NOMO-1 treated with DMSO at 0.1 percent for 48 hours (cell line): ENCODE measurements around the gene RABGGTB.
"Not testable (repeated sequence)": the region's sequence is repeated elsewhere in the genome, so short reads cannot be mapped to it uniquely, and the experiment has no call there.

Source experiments
- DNase-seq: peaks from one replicate; lab custom pipeline; 2025; ENCODE audit not compliant: unreplicated experiment; lab: John Stamatoyannopoulos, UW

RABGGTB gene

DNA sequence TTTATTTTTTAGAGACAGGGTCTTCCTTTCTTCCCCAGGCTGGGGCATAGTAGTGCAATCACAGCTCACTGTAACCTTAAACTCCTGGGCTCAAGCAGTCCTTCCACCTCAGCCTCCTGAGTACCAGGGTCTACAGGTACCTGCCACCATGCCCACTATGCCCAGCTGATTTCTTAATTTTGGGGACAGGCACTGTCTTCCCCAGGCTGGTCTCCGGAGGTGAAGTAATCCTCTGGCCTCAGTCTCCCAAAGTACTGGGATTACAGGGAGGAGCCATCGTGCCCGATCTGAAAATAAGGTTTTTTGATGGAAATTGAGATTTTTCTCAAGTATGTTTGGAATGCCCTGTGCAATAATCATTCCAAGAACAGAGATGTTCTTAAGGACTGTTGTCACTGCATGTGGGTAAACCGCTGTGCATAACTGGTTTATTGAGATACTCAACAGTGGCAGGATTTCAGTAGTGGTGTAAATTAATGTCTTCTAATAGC, 9.7 kb downstream of the RABGGTB start:
- no peak for DNase-seq

DNA sequence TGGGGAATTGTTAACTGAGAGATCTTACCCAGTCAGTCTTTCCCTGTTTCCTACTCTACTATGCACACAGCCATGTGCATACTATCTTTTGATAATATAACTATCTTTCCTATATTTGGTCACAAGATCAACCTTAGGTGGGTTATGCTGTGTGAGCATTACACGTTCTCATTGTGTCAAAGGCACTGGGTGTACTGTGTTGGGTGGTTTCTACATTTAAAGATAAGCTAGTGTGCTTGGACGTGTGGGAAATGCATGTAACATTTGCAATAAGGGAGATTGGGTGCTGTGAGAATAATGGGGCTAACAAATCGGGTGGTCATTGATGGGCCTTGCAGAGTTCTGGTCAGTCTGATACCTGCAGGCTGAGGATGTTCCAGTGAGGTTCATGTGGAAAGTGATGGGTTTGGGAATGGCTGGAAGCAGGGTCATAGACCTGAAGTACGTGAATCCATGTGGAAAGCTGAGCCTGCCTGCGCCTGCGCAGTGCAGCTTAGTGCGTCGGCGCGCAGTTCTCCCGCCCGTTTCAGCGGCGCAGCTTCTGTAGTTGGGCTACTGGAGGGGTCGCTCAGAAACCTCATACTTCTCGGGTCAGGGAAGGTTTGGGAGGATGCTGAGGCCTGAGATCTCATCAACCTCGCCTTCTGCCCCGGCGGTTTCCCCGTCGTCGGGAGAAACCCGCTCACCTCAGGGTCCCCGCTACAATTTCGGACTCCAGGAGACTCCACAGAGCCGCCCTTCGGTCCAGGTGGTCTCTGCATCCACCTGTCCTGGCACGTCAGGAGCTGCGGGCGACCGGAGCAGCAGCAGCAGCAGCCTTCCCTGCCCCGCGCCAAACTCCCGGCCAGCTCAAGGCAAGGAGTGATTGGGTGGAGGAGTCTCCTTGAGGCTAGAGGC, 10.6 kb downstream of the RABGGTB start, which contains the start of gene MSH4:
Gene MSH4, plus strand, starts transcription at position 507 of the 897 bp plus-strand sequence. Its CDS starts 104 bp downstream, at position 611.
- no peak for DNase-seq

DNA sequence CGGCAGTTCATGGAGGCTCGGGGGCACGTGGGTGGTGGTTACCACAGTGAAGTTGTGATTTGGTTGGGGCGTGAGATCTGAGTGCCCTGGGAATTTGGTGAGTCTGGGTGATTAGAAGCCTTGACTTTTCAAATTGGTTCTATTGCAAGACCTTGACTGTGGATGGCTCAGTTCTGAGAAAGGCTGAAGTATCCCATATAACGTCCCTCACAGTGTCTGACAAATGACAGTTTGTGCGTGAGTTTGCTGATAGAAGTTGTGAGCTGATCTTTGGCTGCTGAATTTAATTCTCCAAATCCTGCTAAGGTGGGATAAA, 11.2 kb downstream of the RABGGTB start:
- no peak for DNase-seq

DNA sequence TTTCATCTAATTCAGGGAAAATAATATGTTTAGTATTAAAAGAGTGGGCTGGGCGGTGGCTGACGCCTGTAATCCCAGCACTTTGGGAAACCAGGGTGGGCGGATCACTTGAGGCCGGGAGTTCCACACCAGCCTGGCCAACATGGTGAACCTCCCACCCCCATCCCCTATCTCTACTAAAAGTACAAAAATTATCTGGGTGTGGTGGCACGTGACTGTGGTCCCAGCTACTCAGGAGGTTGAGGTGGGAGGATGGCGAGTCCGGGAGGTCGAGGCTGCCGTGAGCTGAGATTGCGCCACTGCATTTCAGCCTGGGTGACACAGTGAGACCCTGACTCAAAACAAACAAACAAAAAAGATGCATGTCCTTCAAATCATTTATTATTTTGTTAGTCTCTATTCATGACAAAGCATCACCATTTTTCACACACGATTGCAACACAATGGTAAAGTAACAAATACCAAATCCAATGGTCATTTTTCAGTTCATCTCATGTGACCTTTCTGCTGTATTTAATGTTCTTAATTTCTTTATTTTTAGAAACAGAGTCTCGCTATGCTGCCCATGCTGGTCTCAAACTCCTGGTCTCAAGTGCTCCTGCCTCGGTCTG, 11.7 kb downstream of the RABGGTB start:
- DNase-seq = no peak

DNA sequence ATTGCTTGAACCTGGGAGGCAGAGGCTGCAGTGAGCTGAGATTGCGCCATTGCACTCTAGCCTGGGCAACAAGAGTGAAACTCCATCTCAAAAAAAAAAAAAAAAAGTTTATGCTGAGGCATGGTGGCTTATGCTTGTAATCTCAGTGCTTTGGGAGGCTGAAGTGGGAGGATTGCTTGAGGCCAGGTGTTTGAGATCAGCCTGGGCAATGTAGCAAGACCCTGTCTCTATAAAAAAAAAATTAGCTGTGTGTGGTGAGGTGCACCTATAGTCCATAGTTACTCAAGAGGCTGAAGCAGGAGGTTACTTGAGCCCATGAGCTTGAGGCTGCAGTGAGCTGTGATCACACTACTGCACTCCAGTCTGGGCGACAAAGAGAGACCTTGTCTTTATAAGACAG, 15.4 kb downstream of the RABGGTB start:
- not testable (repeated sequence) for DNase-seq

DNA sequence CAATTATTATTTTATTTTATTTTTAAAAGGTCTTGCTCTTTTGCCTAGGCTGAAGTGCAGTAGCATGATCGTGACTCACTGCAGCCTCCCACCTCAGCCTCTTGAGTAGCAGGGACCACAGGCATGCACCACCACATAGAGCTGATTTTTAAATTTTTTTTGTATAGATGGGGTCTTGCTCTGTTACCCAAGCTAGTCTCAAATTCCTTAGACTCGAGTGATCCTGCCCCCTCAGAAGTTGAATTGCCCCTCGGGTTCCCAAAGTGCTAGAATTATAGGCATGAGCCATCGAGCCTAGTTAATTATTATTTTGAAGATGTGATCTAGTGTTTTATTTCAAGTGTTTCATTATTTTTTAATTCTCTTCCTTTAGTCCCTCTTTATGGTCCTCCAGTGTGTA, 22.9 kb downstream of the RABGGTB start:
- no peak for DNase-seq

DNA sequence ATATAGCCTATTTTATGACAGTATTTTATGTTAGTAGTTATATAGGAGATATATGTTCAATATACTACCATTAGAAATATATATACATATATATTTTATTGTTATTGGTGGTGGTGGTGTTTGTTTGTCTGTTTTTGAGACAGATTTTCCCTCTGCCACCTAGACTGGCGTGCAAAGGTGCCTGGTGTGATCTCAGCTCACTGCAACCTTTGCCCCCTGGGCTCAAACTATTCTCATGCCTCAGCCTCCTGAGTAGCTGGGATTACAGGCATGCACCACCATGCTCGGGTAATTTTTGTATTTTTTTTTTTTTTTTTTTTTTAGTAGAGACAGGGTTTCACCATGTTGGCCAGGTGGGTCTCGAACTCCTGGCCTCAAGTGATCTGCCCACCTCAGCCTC, 24.1 kb downstream of the RABGGTB start:
- not testable (repeated sequence) for DNase-seq

DNA sequence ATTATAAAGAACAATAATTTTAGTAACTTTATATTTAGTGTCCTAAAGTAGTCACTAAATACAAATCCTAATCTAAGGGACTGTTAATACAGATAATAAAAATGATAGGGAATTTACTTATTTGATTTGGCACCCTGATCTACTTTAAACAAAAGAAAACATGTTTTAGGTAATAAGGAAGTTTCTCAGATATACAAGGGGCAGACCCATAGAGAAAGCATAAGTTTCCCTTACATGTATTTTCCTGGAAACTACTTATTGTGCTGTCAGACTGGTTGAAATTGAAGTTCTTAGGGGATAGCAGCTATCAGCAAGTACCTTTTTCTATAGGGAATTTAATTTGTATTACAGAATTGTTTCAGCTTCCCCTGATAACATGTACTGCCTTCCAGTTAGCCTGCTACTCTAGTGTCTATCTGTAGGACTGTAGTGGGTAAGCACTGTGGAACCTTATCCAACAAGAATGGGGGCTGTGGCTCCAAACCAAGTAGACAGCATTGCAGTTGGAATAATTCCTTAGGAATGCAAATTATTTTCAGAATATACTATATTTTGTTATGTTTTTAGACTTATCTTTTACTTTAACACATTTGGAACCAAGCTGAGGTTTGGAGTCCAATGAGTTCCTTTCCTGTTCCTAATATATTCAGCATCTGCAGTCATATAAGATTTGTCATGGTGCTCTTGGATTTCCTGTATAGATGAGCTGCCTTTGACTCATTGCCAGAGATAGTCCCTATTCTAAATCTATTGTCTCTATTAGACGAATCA, 25.3 kb downstream of the RABGGTB start:
- DNase-seq = no peak

DNA sequence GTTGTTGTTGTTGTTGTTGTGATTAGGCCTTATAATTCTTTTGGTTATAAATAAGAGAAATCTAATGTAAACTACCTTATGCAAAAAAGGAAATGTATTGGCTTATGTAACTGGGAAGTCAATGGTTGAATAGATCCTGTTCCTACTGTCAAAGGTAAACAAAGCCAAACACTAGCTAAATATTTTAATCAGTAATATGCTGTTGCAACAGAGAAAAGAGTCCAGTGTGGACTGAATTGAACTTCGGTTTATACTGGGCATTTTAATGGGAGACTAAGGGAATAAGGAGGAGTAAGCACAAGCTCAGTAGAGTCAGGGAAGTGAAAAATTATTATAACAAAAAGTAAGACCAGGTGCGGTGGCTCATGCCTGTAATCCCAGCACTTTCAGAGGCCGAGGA, 26.0 kb downstream of the RABGGTB start:
- no peak for DNase-seq

DNA sequence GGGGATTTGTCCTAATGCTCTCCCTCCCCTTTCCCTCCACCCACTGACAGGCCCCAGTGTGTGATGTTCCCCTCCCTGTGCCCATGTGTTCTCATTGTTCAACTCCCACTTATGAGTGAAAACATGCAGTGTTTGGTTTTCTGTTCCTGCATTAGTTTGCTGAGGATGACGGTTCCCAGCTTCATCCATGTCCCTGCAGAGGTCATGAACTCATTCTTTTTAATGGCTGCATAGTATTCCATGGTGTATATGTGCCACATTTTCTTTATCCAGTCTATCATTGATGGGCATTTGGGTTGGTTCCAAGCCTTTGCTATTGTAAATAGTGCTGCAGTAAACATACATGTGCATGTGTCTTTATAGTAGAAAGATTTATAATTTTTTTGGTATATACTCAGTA, 37.5 kb downstream of the RABGGTB start:
- not testable (repeated sequence) for DNase-seq

DNA sequence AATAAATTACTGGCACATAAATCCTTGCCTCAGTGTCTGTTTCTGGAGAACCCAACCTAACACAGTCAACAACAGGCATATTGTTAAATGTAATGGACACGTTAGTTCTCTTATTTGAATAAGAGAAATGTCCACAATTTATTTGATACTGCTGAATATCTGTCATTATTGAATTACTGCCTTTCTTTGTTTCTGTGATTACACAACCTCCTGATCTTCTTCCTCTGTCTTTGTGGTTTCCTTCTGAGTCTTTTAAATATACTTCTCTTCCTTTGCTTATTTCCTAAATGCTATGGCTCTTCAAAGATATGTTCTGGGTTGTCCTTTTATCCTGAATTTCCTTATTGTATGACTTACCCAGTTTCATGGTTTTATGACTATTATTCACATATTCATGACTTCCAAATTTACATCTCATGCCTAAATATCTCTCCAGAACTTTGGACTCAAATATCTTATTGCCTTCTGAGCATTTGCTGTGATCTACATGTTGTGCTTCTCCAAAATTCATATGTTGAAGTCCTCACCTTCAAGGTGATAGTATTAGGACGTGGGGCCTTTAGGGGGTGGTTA, 50.6 kb downstream of the RABGGTB start:
- peak; percentile 58 for DNase-seq

DNA sequence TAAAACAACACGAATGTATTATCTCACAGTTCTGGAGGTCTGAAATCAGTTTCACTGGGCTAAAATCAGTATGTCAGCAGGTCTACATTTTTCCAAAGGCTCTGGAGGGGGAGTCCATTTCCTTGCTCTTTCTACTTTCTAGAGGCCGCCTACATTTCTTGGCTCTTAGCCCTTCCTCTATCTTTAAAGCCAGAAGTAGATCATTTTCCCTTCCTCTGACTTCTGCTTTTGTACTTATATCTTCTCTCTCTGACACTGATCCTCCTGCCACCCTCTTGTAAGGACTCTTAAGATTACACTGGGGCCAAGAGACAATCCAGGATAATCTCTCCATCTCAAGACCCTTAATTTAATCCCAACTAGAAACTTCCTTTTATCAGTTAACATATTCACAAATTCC, 52.0 kb downstream of the RABGGTB start:
- DNase-seq = peak; percentile 27

DNA sequence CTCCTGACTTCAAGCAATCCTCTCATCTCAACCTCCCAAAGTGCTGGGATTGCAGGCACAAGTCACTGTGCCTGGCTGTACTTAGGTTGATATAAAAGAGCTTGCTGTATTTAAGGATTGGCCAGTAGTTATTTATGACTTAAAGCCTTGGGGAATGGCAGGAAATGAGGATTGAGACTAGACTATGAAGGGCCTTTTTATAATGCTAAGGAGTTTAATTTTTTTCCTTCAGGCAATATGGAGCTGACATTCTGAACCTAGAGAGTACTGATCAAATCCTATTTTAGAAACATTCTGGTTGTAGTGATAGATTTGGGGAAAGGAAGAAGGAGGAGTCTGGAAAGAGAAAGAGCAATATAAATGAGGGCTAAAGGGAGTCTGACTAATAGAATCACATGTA, 55.4 kb downstream of the RABGGTB start:
- no peak for DNase-seq
